SK-N-SH treated with all-trans-retinoic acid at 6 μM for 48 hours (cell line): ENCODE measurements around the gene KIAA0753.

Experiments
- CSDC2 ChIP-seq: fragments of 250-450 bp; sonication (Bioruptor Pico); IDR thresholded peaks from 2 replicates; pipeline ENCODE4 v1.5.0; 2020; ENCODE audit warnings: mild to moderate bottlenecking, moderate library complexity
- GLIS3 ChIP-seq: fragments of 250-450 bp; sonication (Bioruptor Pico); IDR thresholded peaks from 2 replicates; pipeline ENCODE4 v1.5.0; 2020; ENCODE audit warnings: mild to moderate bottlenecking, moderate library complexity
- ISL1 ChIP-seq: fragments of 250-450 bp; sonication (Bioruptor Pico); IDR thresholded peaks from 2 replicates; pipeline ENCODE4 v2.1.2; 2022; ENCODE audit warnings: mild to moderate bottlenecking, moderate library complexity
- ZFP3 ChIP-seq: fragments of 250-450 bp; sonication (Bioruptor Pico); IDR thresholded peaks from 2 replicates; pipeline ENCODE4 v1.5.0; 2020; ENCODE audit warnings: mild to moderate bottlenecking, moderate library complexity
- TF ChIP-seq, protein P1 (sequence below): fragments of 250-450 bp; sonication (Bioruptor Pico); IDR thresholded peaks from 2 replicates; pipeline ENCODE4 v1.8.0; 2020; ENCODE audit warnings: mild to moderate bottlenecking, moderate library complexity, borderline replicate concordance
- TF ChIP-seq, protein P2 (sequence below): fragments of 250-450 bp; sonication (Bioruptor Pico); IDR thresholded peaks from 2 replicates; pipeline ENCODE4 v1.5.1; 2020; ENCODE audit warnings: low read depth, mild to moderate bottlenecking, moderate library complexity

DNA sequence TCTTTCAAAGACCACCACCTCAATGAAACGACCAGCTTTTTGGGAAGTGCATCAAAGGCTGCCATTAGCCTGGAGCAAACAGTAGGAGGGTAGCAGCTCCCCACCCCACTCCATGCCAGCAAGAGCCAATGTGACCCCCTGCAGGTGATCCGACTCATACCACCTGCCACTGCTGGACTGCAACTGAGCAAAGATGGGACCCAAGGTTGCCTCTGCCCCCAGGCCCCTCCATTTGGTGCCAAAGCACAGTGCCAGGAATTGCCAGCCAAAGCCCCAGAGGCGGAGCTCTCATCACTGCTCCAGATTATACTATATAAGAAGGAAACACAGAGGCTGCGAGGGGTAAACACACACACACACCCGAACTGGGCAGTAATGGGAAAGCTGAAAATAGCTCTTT lies 92.5 kb downstream of the KIAA0753 start:
- TF ChIP-seq, protein P1, sequence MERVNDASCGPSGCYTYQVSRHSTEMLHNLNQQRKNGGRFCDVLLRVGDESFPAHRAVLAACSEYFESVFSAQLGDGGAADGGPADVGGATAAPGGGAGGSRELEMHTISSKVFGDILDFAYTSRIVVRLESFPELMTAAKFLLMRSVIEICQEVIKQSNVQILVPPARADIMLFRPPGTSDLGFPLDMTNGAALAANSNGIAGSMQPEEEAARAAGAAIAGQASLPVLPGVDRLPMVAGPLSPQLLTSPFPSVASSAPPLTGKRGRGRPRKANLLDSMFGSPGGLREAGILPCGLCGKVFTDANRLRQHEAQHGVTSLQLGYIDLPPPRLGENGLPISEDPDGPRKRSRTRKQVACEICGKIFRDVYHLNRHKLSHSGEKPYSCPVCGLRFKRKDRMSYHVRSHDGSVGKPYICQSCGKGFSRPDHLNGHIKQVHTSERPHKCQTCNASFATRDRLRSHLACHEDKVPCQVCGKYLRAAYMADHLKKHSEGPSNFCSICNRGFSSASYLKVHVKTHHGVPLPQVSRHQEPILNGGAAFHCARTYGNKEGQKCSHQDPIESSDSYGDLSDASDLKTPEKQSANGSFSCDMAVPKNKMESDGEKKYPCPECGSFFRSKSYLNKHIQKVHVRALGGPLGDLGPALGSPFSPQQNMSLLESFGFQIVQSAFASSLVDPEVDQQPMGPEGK: no peak
- TF ChIP-seq ZFP3 (CRISPR knock-in tag) (no peak), CSDC2 (CRISPR knock-in tag) (no peak), GLIS3 (no peak), ISL1 (CRISPR knock-in tag) (no peak)
- TF ChIP-seq, protein P2, sequence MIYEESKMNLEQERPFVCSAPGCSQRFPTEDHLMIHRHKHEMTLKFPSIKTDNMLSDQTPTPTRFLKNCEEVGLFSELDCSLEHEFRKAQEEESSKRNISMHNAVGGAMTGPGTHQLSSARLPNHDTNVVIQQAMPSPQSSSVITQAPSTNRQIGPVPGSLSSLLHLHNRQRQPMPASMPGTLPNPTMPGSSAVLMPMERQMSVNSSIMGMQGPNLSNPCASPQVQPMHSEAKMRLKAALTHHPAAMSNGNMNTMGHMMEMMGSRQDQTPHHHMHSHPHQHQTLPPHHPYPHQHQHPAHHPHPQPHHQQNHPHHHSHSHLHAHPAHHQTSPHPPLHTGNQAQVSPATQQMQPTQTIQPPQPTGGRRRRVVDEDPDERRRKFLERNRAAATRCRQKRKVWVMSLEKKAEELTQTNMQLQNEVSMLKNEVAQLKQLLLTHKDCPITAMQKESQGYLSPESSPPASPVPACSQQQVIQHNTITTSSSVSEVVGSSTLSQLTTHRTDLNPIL (CRISPR knock-in tag): no peak
